ENCODE results near the gene YEATS4. TPM values are rescaled to one million over a fixed set of nuclear protein-coding genes. Genes with fewer than 3 reads are reported as not detected.

YEATS4 gene
- total and polyA plus RNA-seq, 2 experiments from 2014 or later, result 64.7 to 90.5 TPM

- H3K4me2 ChIP-seq, result no peak overlapping the region
- H3K9me2 ChIP-seq (ENCODE audit: insufficient read depth), result no peaks in the 10 kb centered on the region
- peaks cover 56% of the 10 kb centered on the region for H3K79me2 ChIP-seq (replicated peaks; ENCODE audit: insufficient read depth)
- Mint-ChIP-seq H3K9me3 (no peaks in the 10 kb centered on the region), H3K4me1 (no peaks in the 10 kb centered on the region), H3K27ac (no peak overlapping the region), H3K36me3 (ENCODE audit: low read depth) (peaks cover 72% of the 10 kb centered on the region), H3K4me3 (no peak overlapping the region), H3K27me3 (ENCODE audit: insufficient read depth, low read depth, poor library complexity) (no peaks in the 10 kb centered on the region)
- no peaks in the 10 kb centered on the region for H3K4me1 ChIP-seq (ENCODE audit: insufficient read depth)
- H3K27ac ChIP-seq (ENCODE audit: low read depth), result no peak overlapping the region; the same call in 1 of the 2 replicates
- H4K20me1 ChIP-seq (replicated peaks; ENCODE audit: insufficient read depth), result peaks cover 6% of the 10 kb centered on the region; the same call in 1 of the 2 replicates
- no peak overlapping the region for H2AFZ ChIP-seq
- DNase-seq (ENCODE audit: low spot score), result no peak
- ATAC-seq, result no peak
- H3F3A ChIP-seq (replicated peaks; ENCODE audit: low read depth), result no peaks in the 10 kb centered on the region
- TF ChIP-seq REST (IDR thresholded peaks at IDR 0.05; ENCODE audit: unreplicated experiment) (no peak), STAT1 (IDR thresholded peaks at IDR 0.05; ENCODE audit: unreplicated experiment) (no peak), CTCF (conservative IDR thresholded peaks at IDR 0.05; ENCODE audit: low read depth in 2 of 2) (no peak), NANOG (IDR thresholded peaks at IDR 0.05; ENCODE audit: borderline replicate concordance) (no peak), ZNF331 (CRISPR knock-in tag; IDR thresholded peaks at IDR 0.05; ENCODE audit: low read depth) (no peak)
- H3K36me3 ChIP-seq (ENCODE audit: insufficient read depth), result peaks cover 47% of the 10 kb centered on the region; the same call in 1 of the 2 replicates
- H3K27me3 ChIP-seq (ENCODE audit: insufficient read depth), result no peaks in the 10 kb centered on the region
- no peak overlapping the region for H3K4me3 ChIP-seq
Observed at GRCh38 chr12:69366796-69367195, 7.3 kb downstream of the YEATS4 start.

- peaks cover 74% of the 10 kb centered on the region for H3K36me3 Mint-ChIP-seq (ENCODE audit: low read depth)
- no peaks in the 10 kb centered on the region for H3K9me2 ChIP-seq (ENCODE audit: insufficient read depth)
Observed at GRCh38 chr12:69368171-69368570, 8.6 kb downstream of the YEATS4 start.

More at GRCh38 chr12:69368171-69368570, 8.6 kb downstream of the YEATS4 start:
- no peaks in the 10 kb centered on the region for H3K27me3 ChIP-seq (ENCODE audit: insufficient read depth)
- no peaks in the 10 kb centered on the region for H3K4me1 ChIP-seq (ENCODE audit: insufficient read depth)
- DNase-seq (ENCODE audit: low spot score) (no peak), ATAC-seq (no peak)
- no peak overlapping the region for H3K4me3 ChIP-seq
- Mint-ChIP-seq H3K4me3 (no peak overlapping the region), H3K27ac (no peak overlapping the region), H3K27me3 (ENCODE audit: insufficient read depth, low read depth, poor library complexity) (no peaks in the 10 kb centered on the region), H3K9me3 (peaks cover 7% of the 10 kb centered on the region; the same call in 1 of the 3 replicates), H3K4me1 (no peaks in the 10 kb centered on the region)
- no peak for TF ChIP-seq STAT1 (IDR thresholded peaks at IDR 0.05; ENCODE audit: unreplicated experiment)
- TF ChIP-seq EZH2phosphoT487 (IDR thresholded peaks at IDR 0.05; ENCODE audit: unreplicated experiment), result no peak
- TF ChIP-seq JUNB (IDR thresholded peaks at IDR 0.05; ENCODE audit: unreplicated experiment), result no peak
- TF ChIP-seq REST (IDR thresholded peaks at IDR 0.05; ENCODE audit: unreplicated experiment), result no peak
- 0 out of 2 replicates have a peak, but pooled peaks cover 9% of the 10 kb centered on the region for H4K20me1 ChIP-seq (replicated peaks; ENCODE audit: insufficient read depth)
- no peaks in the 10 kb centered on the region for H3F3A ChIP-seq (replicated peaks; ENCODE audit: low read depth)
- H3K27ac ChIP-seq (ENCODE audit: low read depth), result no peak overlapping the region
- no peak overlapping the region for H3K4me2 ChIP-seq
- peaks cover 59% of the 10 kb centered on the region; the same call in 1 of the 2 replicates for H3K36me3 ChIP-seq (ENCODE audit: insufficient read depth)
- H2AFZ ChIP-seq, result no peak overlapping the region
- H3K79me2 ChIP-seq (replicated peaks; ENCODE audit: insufficient read depth), result peaks cover 49% of the 10 kb centered on the region
